CD8-positive, alpha-beta memory T cell (primary cell): Measurements from ENCODE around the gene NAV2. TPM values are rescaled to one million over a fixed set of nuclear protein-coding genes. Genes with fewer than 3 reads are reported as not detected.

Experiments used
- CTCF ChIA-PET: fragments of 350-600 bp; sonication (Branson Sonifier 250); formaldehyde crosslinking; loops from one replicate; lab custom pipeline; 2021; ENCODE audit warnings: antibody characterized with exemption; lab: Charles Lee
- POLR2A ChIA-PET: fragments of 350-600 bp; sonication (Branson Sonifier 250); formaldehyde crosslinking; loops from one replicate; lab custom pipeline; 2021; ENCODE audit warnings: antibody characterized with exemption; lab: Charles Lee
- DNase-seq, 5 donors: peaks; one replicate each; pipeline versions ENCODE4 v3.0.0 to v3.0.0-alpha.2; 2020 to 2022; ENCODE audit warnings: mixed read lengths in 1 of 5
- H3K27ac ChIP-seq: one replicate; pipeline ENCODE4 v1.7.0; 2013; ENCODE audit warnings: low read depth, mild to moderate bottlenecking, low read length, moderate library complexity
- H3K27me3 ChIP-seq: 2 replicates; pipeline ENCODE4 v1.7.0; 2013; ENCODE audit warnings: low read length, mild to moderate bottlenecking; ENCODE audit not compliant: insufficient read depth, poor library complexity, severe bottlenecking
- H3K36me3 ChIP-seq: 2 replicates; pipeline ENCODE4 v1.7.0; 2013; ENCODE audit warnings: mild to moderate bottlenecking, low read length, moderate library complexity; ENCODE audit not compliant: insufficient read depth
- H3K4me1 ChIP-seq: 2 replicates; pipeline ENCODE4 v1.7.0; 2013; ENCODE audit warnings: mild to moderate bottlenecking, low read length, moderate library complexity; ENCODE audit not compliant: insufficient read depth
- H3K4me3 ChIP-seq: 2 replicates; pipeline ENCODE4 v1.7.0; 2013; ENCODE audit warnings: mild to moderate bottlenecking, low read length
- H3K9me3 ChIP-seq: 2 replicates; pipeline ENCODE4 v1.7.0; 2013; ENCODE audit warnings: mild to moderate bottlenecking, low read length
- H3K27ac Mint-ChIP-seq, 8 donors: one replicate each; pipeline ENCODE4 v1.8.0; 2020 to 2021; ENCODE audit warnings: mixed read lengths in 8 of 8, mild to moderate bottlenecking in 6 of 8, inconsistent platforms in 3 of 8, moderate library complexity in 3 of 8
- H3K27me3 Mint-ChIP-seq, 2 donors: one replicate each; pipeline ENCODE4 v1.8.0; 2020 to 2021; ENCODE audit warnings: mixed read lengths in 2 of 2, mild to moderate bottlenecking in 1 of 2, moderate library complexity in 1 of 2
- H3K36me3 Mint-ChIP-seq, 3 donors: one replicate each; pipeline ENCODE4 v1.8.0; 2020 to 2021; ENCODE audit warnings: mixed read lengths in 3 of 3, inconsistent platforms in 1 of 3, mild to moderate bottlenecking in 1 of 3
- H3K4me1 Mint-ChIP-seq, 3 donors: one replicate each; pipeline ENCODE4 v1.8.0; 2020 to 2021; ENCODE audit warnings: mixed read lengths in 3 of 3, inconsistent platforms in 1 of 3, mild to moderate bottlenecking in 1 of 3
- H3K4me3 Mint-ChIP-seq, 7 donors: one replicate each; pipeline ENCODE4 v1.8.0; 2020 to 2021; ENCODE audit warnings: mixed read lengths in 7 of 7, mild to moderate bottlenecking in 6 of 7, moderate library complexity in 4 of 7, inconsistent platforms in 2 of 7
- H3K9me3 Mint-ChIP-seq, 5 donors: one replicate each; pipeline ENCODE4 v1.8.0; 2020 to 2022; ENCODE audit warnings: mixed read lengths in 5 of 5, mild to moderate bottlenecking in 3 of 5, moderate library complexity in 2 of 5, inconsistent platforms in 1 of 5
- polyA plus RNA-seq: library from polyadenylated mRNA; unstranded; fragments of 300-500 nt; fragmentation: Illumina TruSeq; gene quantifications from one replicate; pipeline ENCODE4 v1.2.3, GENCODE V29; 2021
- total RNA-seq, 2 experiments: library from RNA; stranded (reverse); gene quantifications; one replicate each; pipeline ENCODE4 v1.2.3, GENCODE V29; 2021

Gene NAV2
- total and polyA plus RNA-seq, 3 experiments from 2014 or later: 0.42 to 1.2 (median 1.1) TPM

- H3K4me1 ChIP-seq: no peaks in the 10 kb centered on the region
- POLR2A ChIA-PET: no interaction called here
Measured at GRCh38 chr11:19693146-19693545, 19.5 kb upstream of the NAV2 start.

GRCh38 chr11:19694796-19695345 is 17.8 kb upstream of the NAV2 start:
- no peaks in the 10 kb centered on the region for H3K9me3 Mint-ChIP-seq
- peaks cover 17 to 32% of the 10 kb centered on the region in 2 donors for H3K27me3 Mint-ChIP-seq
- H3K4me3 Mint-ChIP-seq: no peak overlapping the region
- ChIA-PET CTCF (no interaction called here), POLR2A (no interaction called here)
- no peaks in the 10 kb centered on the region for H3K27me3 ChIP-seq
- no peak for DNase-seq
- no peaks in the 10 kb centered on the region for H3K4me1 Mint-ChIP-seq
- H3K4me3 ChIP-seq: no peak overlapping the region
- H3K4me1 ChIP-seq: no peaks in the 10 kb centered on the region
- H3K27ac Mint-ChIP-seq: no peak overlapping the region
- H3K9me3 ChIP-seq: no peaks in the 10 kb centered on the region
- no peak overlapping the region for H3K27ac ChIP-seq
- peaks cover 0 to 9% (median 0%) of the 10 kb centered on the region in 3 donors for H3K36me3 Mint-ChIP-seq
- no peaks in the 10 kb centered on the region for H3K36me3 ChIP-seq

More at GRCh38 chr11:19693146-19693545, 19.5 kb upstream of the NAV2 start:
- DNase-seq: no peak
- Mint-ChIP-seq H3K27me3 (peaks cover 17 to 25% of the 10 kb centered on the region in 2 donors), H3K36me3 (peaks cover 0 to 9% (median 0%) of the 10 kb centered on the region in 3 donors), H3K27ac (no peak overlapping the region), H3K4me3 (no peak overlapping the region), H3K9me3 (no peaks in the 10 kb centered on the region), H3K4me1 (no peaks in the 10 kb centered on the region)
- Histone ChIP-seq H3K9me3 (no peaks in the 10 kb centered on the region), H3K36me3 (no peaks in the 10 kb centered on the region), H3K4me3 (no peak overlapping the region), H3K27ac (no peak overlapping the region), H3K27me3 (no peaks in the 10 kb centered on the region)
- CTCF ChIA-PET: no interaction called here

GRCh38 chr11:19696073-19696472 is 16.6 kb upstream of the NAV2 start:
- CTCF ChIA-PET: no interaction called here
- no peak for DNase-seq
- no peak overlapping the region for H3K27ac Mint-ChIP-seq
- no peak overlapping the region for H3K4me3 Mint-ChIP-seq
- POLR2A ChIA-PET: no interaction called here
- H3K9me3 Mint-ChIP-seq: no peaks in the 10 kb centered on the region
- H3K36me3 Mint-ChIP-seq: peaks cover 0 to 9% (median 0%) of the 10 kb centered on the region in 3 donors
- H3K4me1 Mint-ChIP-seq: no peaks in the 10 kb centered on the region
- Histone ChIP-seq H3K9me3 (no peaks in the 10 kb centered on the region), H3K27me3 (no peaks in the 10 kb centered on the region), H3K4me1 (no peaks in the 10 kb centered on the region), H3K27ac (no peak overlapping the region), H3K36me3 (no peaks in the 10 kb centered on the region), H3K4me3 (no peak overlapping the region)
- peaks cover 18 to 37% of the 10 kb centered on the region in 2 donors for H3K27me3 Mint-ChIP-seq

GRCh38 chr11:19696904-19697303 is 15.7 kb upstream of the NAV2 start:
- H3K27me3 ChIP-seq: no peaks in the 10 kb centered on the region
- CTCF ChIA-PET: no interaction called here
- H3K36me3 Mint-ChIP-seq: peaks cover 0 to 9% (median 0%) of the 10 kb centered on the region in 3 donors
- no peak overlapping the region for H3K4me3 Mint-ChIP-seq
- POLR2A ChIA-PET: no interaction called here
- DNase-seq: no peak
- no peaks in the 10 kb centered on the region for H3K36me3 ChIP-seq
- no peak overlapping the region for H3K27ac Mint-ChIP-seq
- peaks cover 17 to 42% of the 10 kb centered on the region in 2 donors for H3K27me3 Mint-ChIP-seq
- H3K4me1 ChIP-seq: no peaks in the 10 kb centered on the region
- no peaks in the 10 kb centered on the region for H3K9me3 ChIP-seq
- H3K9me3 Mint-ChIP-seq: no peaks in the 10 kb centered on the region
- no peaks in the 10 kb centered on the region for H3K4me1 Mint-ChIP-seq
- H3K27ac ChIP-seq: no peak overlapping the region
- no peak overlapping the region for H3K4me3 ChIP-seq

DNA sequence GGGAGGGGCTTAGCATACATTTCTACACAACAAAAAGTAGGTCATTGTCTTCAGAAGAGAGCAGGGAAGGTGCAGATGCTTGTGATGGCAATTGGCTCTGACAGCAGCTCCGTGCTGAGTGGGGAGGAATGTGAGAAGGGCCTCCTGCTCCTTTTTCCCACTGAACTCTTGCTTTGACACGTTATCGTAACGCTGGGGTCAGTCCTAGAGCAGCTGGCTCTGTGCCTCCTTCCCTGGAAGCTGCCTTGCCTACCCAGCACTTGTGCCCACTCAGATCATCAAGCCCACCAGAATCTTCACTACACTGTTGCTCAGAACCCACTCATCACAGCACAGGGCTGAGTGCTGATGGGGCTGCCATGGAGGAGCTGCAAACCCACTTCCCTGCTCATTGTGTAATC is 14.9 kb upstream of the NAV2 start:
- Mint-ChIP-seq H3K27ac (no peak overlapping the region), H3K27me3 (peaks cover 17 to 45% of the 10 kb centered on the region in 2 donors), H3K9me3 (no peaks in the 10 kb centered on the region), H3K36me3 (peaks cover 0 to 9% (median 0%) of the 10 kb centered on the region in 3 donors), H3K4me1 (no peaks in the 10 kb centered on the region), H3K4me3 (no peak overlapping the region)
- Histone ChIP-seq H3K4me3 (no peak overlapping the region), H3K4me1 (no peaks in the 10 kb centered on the region), H3K27ac (no peak overlapping the region), H3K27me3 (no peaks in the 10 kb centered on the region), H3K36me3 (no peaks in the 10 kb centered on the region), H3K9me3 (no peaks in the 10 kb centered on the region)
- ChIA-PET POLR2A (no interaction called here), CTCF (interaction anchor here (1.0 to 1.1 kb wide), 2 partner anchors 9 to 134 kb away, joined by 3 read pairs; no protein-coding TSS in a partner anchor)
- no peak for DNase-seq

DNA sequence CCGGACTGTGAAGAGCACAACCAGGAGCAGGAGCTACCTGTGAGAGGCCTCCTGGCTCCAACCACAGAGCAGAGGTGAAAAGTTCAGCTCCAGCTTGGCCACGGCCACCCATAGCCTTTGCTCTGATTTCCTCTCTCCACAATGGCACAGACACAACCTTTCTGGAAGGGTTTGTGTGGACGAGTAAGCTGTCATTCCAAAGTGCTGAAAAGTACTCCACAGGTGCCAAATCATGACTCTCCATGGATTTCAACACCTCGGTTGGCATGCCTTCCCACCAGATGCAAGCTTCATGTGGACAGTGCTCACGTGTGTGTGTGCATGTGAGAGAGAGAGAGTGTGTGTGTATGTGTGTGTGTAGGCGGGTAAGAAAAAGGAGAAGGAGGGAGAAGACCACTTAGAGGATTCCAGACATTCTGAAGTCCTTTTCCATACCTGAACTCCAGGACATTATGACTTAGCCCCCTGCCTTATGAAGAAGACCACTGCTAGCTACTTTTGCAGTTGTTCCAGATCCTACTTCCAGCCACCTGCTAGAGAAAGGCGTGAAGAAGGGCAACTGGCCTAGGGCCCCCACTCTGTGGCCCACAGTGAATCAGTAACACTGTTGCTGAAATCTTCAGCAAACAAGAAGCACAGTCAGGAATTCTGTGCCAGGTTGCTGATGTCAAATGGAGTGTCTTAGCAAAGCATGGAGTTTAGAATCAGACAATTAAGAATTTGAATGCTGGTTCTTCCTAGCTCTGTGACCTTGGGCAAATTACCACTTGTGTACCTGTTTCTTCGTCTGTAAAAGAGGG is 13.9 kb upstream of the NAV2 start:
- Mint-ChIP-seq H3K36me3 (peaks cover 0 to 6% (median 0%) of the 10 kb centered on the region in 3 donors), H3K27ac (peak overlapping the region in 1 of 8 donors; percentile 43), H3K9me3 (no peaks in the 10 kb centered on the region), H3K4me1 (no peaks in the 10 kb centered on the region), H3K4me3 (no peak overlapping the region), H3K27me3 (peaks cover 14 to 50% of the 10 kb centered on the region in 2 donors)
- POLR2A ChIA-PET: no interaction called here
- H3K4me3 ChIP-seq: no peak overlapping the region
- H3K9me3 ChIP-seq: no peaks in the 10 kb centered on the region
- no peaks in the 10 kb centered on the region for H3K36me3 ChIP-seq
- CTCF ChIA-PET: interaction anchor here (0.8 to 1.1 kb wide), 4 partner anchors 10 to 135 kb away, joined by 3 read pairs; no protein-coding TSS in a partner anchor
- no peak for DNase-seq
- no peak overlapping the region for H3K27ac ChIP-seq
- H3K4me1 ChIP-seq: no peaks in the 10 kb centered on the region
- no peaks in the 10 kb centered on the region for H3K27me3 ChIP-seq

- no peak overlapping the region for H3K4me3 Mint-ChIP-seq
- ChIA-PET CTCF (interaction anchor here (0.7 kb wide), 1 partner anchor 11 kb away, joined by 3 read pairs; the partner anchor contains the start of gene NAV2), POLR2A (no interaction called here)
- Histone ChIP-seq H3K36me3 (no peaks in the 10 kb centered on the region), H3K27ac (no peak overlapping the region), H3K4me1 (no peaks in the 10 kb centered on the region), H3K4me3 (no peak overlapping the region), H3K27me3 (no peaks in the 10 kb centered on the region), H3K9me3 (no peaks in the 10 kb centered on the region)
- DNase-seq: no peak
- H3K9me3 Mint-ChIP-seq: no peaks in the 10 kb centered on the region
- H3K27me3 Mint-ChIP-seq: peaks cover 8 to 43% of the 10 kb centered on the region in 2 donors
- peaks cover 0 to 4% (median 0%) of the 10 kb centered on the region in 3 donors for H3K36me3 Mint-ChIP-seq
- no peaks in the 10 kb centered on the region for H3K4me1 Mint-ChIP-seq
- no peak overlapping the region for H3K27ac Mint-ChIP-seq
Measured at GRCh38 chr11:19701421-19701820, 11.2 kb upstream of the NAV2 start.

DNA sequence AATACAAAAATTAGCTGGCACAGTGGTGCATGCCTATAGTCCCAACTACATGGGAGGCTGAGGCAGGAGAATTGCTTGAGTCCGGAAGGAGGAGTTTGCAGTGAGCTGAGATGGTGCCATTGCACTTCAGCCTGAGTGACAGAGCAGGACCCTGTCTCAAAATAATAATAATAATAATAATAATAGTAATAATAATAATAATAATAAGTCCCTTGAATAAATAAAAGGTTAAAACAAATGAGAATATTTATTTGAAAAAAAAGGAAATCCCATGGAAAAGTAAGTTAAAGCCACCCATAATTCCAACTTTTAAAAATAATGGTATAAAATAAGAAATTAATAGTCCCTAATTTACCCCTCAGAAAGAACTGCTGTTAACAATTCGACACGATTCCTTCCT is 10.0 kb upstream of the NAV2 start:
- Mint-ChIP-seq H3K36me3 (no peaks in the 10 kb centered on the region), H3K27ac (no peak overlapping the region), H3K4me1 (no peaks in the 10 kb centered on the region), H3K27me3 (peaks cover 3 to 37% of the 10 kb centered on the region in 2 donors), H3K9me3 (no peaks in the 10 kb centered on the region), H3K4me3 (no peak overlapping the region)
- ChIA-PET CTCF (no interaction called here), POLR2A (no interaction called here)
- Histone ChIP-seq H3K36me3 (no peaks in the 10 kb centered on the region), H3K4me1 (no peaks in the 10 kb centered on the region), H3K9me3 (no peaks in the 10 kb centered on the region), H3K27ac (no peak overlapping the region), H3K4me3 (no peak overlapping the region), H3K27me3 (no peaks in the 10 kb centered on the region)
- DNase-seq: no peak
